Renal pelvis (tissue), 4 donors: ENCODE results near the gene LENG9. TPM values are rescaled to one million over a fixed set of nuclear protein-coding genes. Genes with fewer than 3 reads are reported as not detected.
A peak's percentile ranks its signal among the peaks of the same experiment; 100 is the strongest.
"Not testable (repeated sequence)": the region's sequence is repeated elsewhere in the genome, so short reads cannot be mapped to it uniquely, and the experiment has no call there.

Experiments used
- DNase-seq: peaks from one replicate; pipeline ENCODE4 v3.0.0-alpha.2; 2013
- polyA plus RNA-seq, 3 donors: library from polyadenylated mRNA; unstranded; fragments of 120-200 nt; gene quantifications; one replicate each; pipeline ENCODE4 v1.2.1, GENCODE V29; 2013; ENCODE audit not compliant: insufficient read length in 3 of 3

Gene LENG9
- polyA plus RNA-seq, 3 donors = 1.9 to 2.4 (median 2.2) TPM

DNA sequence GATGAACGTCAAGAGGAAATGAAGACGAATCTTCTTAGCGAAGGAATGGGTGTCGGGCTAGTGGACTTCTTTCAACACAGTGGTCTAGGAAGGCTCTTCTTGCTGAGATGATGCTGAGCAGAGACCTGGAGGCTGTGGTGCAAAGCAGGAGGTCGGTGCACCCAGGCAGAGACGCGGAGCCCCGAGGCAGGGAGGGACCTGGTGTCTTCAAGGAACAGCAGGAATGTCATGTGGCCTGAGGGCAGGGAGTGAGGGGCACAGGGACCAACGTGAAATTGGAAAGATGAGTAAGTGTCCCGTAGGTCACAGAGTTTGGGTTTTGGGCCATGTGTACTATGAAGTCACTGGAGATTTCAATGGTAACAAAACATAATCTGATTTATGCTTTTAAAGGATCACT, 20.9 kb upstream of the LENG9 start:
- no peak for DNase-seq

- no peak for DNase-seq
Measured at GRCh38 chr19:54482889-54483288, 19.3 kb upstream of the LENG9 start.

GRCh38 chr19:54481326-54481930, 17.9 kb upstream of the LENG9 start:
- peak; percentile 59 for DNase-seq

GRCh38 chr19:54480051-54480450, 16.5 kb upstream of the LENG9 start:
- DNase-seq = no peak

- DNase-seq = peak; percentile 60
Measured at GRCh38 chr19:54478677-54479266, 15.2 kb upstream of the LENG9 start.

DNA sequence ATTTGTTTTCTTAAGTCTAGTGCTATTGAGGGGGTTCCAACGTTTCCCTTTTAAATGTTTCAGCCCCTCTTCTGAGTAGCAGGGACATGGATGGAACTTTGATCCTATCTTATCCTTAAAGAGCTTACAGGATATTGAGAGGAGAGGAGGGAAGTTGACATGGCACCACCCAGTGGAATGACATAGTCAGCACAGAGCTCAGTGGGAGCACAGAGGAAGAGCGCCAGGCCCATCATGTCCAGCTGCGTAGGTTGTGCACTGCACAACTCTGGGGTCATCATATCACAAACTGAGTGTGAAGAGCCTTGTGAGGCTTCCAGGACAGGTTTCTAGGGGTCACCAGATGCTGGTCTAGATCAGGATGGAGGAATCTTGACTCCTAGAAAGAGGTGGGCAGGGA, 14.1 kb upstream of the LENG9 start:
- DNase-seq = no peak

GRCh38 chr19:54475706-54476105, 12.1 kb upstream of the LENG9 start:
- no peak for DNase-seq

DNA sequence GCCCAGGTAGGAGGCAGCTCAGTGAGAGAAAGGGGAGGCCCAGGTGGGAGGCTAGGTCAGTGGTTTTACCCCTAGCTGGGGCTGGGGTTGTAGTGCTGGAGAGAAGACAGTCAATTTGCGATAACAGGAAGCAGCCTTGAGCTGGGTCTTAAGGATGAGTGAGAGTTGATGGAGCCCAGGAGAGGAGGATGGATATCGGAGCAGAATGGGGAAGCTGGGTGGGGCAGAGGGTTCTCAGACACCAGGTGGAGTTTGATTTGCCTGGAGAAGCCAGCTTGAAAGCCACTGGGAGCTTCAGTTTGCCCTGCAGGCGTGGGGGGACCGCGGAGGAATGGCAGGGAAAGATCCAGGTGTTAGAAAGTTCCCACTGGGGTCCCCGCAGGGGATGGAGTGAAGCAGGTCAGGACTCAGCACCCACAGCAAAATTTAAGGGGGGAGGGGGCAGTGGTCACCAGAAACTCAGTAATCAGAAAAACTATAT, 10.4 kb upstream of the LENG9 start:
- no peak for DNase-seq

- DNase-seq = peak; percentile 91
Measured at GRCh38 chr19:54473071-54473891, 9.7 kb upstream of the LENG9 start, which contains the start of gene CDC42EP5. Gene CDC42EP5 (minus strand): TSS chr19:54473296. CDS start chr19:54465547, 7,749 bp downstream.

- DNase-seq = no peak
Measured at GRCh38 chr19:54470991-54471782, 7.6 kb upstream of the LENG9 start.

DNA sequence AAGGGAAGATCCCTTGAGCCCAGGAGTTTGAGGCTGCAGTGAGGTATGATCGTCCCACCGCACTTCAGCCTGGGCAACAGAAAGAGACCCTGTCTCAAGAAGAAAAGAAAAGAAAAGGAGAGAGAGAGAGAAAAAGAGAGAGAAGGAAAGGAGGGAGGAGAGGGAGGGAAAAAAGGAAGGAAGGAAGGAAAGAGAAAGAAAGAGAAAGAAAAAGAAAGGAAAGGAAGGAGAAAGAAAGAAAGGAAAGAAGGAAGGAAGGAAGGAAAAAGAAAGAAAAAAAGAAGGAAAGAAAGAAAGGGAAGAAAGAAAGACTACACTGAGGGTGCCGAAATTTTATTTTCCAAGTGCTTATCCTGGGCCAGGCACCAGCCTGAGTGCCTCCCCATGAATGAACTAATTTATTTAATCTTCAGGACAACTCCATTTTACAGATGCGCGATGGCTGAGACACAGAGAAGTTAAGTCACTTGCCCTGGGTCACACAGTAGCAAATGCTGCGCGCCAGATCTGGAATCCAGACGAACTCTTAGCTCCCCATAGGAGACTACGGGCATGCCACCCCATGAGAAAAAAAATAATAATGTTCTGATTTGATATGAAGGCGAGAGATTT, 6.8 kb upstream of the LENG9 start:
- DNase-seq = no peak

DNA sequence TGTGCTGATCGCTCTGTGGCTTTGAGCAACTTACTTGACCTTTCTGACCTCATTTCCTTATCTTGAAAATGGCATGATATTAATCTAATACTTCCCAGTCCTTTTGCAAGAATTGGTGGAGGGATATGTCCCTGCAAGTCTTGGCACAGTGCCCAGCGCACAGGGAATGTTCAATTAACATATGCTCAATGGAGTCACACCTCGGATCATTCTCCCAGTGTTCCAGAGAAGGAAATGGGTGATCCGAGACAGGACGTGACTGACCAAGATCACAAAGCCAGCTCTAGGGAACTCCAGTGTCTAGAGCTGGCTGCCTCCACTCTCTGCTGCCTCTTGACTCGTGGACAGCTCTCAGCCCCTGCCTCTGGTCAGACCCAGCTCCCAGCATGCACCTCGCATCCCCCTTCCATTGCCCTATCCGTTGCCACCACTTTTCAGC, 5.9 kb upstream of the LENG9 start:
- no peak for DNase-seq

GRCh38 chr19:54466110-54466480, 2.5 kb upstream of the LENG9 start:
- not testable (repeated sequence) for DNase-seq

GRCh38 chr19:54465426-54466109, 2.0 kb upstream of the LENG9 start:
- DNase-seq = no peak

DNA sequence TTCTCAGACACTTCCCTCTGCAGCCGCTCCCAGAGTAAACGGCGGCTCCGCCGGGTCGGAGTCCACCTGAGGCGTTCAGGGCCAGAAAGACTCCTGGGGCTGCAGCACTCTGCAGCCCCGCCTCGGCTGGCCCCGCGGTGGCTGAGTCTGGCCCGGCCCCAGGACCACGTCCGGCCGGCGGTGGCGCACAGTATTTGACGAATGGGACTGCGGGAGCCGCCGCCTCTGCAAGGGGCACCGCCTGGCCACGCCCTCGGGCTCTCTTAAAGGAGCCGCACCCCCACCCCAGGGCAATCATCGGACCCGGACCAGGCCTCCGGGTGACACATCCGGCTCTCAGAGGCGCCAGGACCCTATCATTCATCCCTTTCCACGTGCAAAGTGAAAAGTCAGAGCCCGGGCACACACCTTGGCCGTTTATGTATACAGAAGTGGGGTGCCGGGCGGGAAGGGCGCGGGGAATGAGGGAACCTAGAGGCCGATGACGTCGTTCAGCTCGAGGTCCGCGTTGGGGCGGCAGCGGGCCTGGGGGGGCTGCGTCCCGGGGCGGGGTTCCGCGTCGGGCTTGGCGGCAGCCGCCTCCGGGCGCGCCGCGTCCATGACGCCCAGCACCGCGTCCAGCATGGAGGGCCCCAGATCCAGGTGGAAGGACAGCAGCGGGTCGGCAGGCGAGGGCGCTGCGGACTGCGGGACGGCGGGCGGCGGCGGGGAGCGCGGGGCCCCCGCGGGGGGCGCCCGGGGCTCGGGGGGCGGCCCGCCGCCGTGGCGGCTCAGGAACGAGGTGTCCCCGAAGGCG, 1.2 kb upstream of the LENG9 start:
- peak; percentile 87 for DNase-seq

DNA sequence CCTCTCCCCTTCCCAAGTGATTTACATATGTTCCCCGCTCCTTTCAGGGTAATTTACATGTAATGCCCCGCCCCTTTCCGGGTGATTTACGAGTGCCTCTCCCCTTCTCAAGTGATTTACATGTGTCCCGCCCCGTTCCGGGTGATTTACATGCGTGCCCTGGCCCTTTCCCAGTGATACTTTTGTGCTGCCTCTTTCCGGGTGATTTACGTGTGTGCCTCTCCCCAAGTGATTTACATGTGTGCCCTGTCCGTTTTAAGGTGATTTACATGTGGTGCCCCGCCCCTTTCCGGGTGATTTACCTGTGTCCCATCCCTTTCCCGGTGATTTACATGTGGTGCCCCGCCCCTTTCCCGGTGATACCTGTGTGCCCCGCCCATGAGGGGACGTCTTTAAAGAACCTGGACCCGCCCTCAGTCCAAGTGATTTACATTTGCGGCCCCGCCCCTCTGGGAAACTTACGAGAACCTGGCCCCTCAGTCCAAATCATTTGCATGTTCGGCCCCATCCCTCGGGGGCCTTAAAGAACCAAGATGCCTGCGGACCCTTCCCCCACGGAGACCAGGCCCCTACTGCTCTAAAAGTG, 559 bp upstream of the LENG9 start:
- DNase-seq = peak; percentile 87

DNA sequence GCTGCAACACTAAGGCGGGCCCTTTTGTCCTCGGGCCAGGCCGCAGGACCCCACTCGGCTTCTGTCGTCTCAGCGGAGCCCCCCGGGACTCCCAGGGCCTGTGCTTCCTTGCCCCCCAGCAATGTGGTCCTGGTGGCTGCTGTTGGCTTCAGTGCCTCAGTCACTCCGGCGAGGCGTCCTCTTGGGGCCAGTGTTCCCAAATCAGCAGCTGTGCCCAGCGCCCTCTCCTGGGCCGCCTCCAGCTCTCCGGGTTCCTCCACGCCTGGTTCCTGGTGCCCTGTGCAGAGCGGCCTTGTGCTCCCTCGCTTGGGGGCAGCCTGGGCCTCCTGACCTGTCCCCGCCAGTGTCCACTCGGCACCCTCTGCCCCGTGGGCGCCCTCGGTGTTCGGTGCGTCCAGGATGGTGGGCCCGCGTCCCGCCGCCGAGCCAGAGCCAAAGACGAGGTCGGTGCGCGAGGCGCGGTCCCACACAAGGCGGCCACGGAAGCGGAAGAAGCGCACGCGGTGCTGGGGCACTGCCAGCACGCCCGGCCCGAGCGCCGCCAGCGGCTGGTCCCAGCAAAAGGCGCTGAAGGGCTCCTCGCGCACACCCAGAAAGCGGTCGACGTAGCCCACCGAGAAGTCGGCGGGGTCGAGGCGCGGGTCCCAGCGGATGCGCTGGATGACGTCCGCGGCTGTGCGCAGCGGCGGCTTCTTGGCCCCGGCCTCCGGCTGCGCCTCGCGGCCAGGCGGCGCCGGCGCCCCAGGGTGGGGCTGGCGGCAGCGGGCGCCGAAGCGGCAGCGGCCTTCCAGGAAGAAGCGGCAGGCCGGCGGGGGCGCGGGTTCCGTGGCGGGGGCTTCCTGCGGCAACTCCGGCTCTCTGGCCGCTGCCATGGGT, 685 bp downstream of the LENG9 start:
- DNase-seq = peak; percentile 42

DNA sequence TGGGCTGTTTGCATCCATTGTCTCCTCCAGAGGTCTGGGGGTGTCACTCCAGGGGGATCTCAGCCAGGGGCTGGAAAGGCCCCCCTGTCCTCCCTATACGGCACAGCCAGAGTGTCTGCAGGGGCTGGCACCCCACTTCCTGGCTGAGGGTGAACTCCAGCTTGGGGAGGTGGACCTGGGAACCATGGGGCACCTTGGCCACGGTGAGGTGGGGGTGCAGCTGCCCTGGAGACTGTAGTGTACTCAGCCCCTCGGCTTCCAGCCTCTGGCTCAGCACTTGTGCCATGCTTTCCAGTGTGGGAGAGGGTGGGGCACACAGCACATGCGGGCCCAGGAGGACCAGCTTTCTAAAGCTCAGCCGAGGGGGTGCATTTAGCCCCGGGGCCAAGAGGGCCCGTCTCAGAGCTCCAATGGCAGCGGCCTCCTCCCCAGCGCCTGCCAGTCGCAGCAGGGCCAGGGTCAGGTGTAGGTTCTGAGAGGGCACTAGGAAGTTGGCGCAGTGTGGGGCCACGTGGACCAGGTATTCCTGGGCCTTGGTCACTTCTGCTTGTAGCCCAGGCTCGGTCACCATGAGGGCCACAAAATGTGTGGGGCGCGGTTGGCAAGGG, 1.4 kb downstream of the LENG9 start:
- no peak for DNase-seq
